Measurements from ENCODE around the gene RNF123.
"Not testable (repeated sequence)": the region's sequence is repeated elsewhere in the genome, so short reads cannot be mapped to it uniquely, and the experiment has no call there.

DNA sequence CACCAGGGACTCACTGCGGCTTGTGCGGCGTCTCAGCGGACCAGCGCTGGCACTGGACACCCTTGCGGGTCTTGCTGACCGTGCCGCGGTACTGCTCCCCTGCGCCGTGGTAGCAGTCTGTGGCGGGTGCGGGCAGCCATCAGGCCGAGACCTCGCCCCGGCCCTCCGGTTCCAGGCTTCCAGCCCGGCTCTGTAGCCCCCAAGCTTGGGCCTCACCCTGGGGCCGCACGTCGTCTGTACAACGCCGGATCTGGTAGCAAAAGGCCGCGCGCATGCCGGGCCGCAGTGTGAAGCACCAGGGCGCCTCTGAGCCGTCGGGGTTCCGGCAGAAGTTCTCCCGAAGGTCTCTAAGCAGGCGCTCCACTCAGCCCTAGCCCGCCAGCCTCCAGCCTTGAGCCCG is 3.5 kb upstream of the RNF123 start:
- not testable (repeated sequence) for TF ChIP-seq RAD21 (IDR thresholded peaks at IDR 0.05; ENCODE audit: low read length); EZH2phosphoT487 (IDR thresholded peaks at IDR 0.05; ENCODE audit: borderline replicate concordance, low read depth); GABPA (IDR thresholded peaks at IDR 0.05; ENCODE audit: low read depth); FOXJ3 (CRISPR knock-in tag; IDR thresholded peaks at IDR 0.05); EP300 (IDR thresholded peaks at IDR 0.05; ENCODE audit: borderline replicate concordance in 1 of 2, low read depth in 1 of 2, low read length in 1 of 2); FOXM1 (IDR thresholded peaks at IDR 0.05; ENCODE audit: low read depth); TAF1 (IDR thresholded peaks at IDR 0.05; ENCODE audit: borderline replicate concordance, low read depth, low read length)
- TF ChIP-seq, protein P1, sequence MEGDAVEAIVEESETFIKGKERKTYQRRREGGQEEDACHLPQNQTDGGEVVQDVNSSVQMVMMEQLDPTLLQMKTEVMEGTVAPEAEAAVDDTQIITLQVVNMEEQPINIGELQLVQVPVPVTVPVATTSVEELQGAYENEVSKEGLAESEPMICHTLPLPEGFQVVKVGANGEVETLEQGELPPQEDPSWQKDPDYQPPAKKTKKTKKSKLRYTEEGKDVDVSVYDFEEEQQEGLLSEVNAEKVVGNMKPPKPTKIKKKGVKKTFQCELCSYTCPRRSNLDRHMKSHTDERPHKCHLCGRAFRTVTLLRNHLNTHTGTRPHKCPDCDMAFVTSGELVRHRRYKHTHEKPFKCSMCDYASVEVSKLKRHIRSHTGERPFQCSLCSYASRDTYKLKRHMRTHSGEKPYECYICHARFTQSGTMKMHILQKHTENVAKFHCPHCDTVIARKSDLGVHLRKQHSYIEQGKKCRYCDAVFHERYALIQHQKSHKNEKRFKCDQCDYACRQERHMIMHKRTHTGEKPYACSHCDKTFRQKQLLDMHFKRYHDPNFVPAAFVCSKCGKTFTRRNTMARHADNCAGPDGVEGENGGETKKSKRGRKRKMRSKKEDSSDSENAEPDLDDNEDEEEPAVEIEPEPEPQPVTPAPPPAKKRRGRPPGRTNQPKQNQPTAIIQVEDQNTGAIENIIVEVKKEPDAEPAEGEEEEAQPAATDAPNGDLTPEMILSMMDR (IDR thresholded peaks at IDR 0.05), result not testable (repeated sequence)
- TF ChIP-seq, protein P2, sequence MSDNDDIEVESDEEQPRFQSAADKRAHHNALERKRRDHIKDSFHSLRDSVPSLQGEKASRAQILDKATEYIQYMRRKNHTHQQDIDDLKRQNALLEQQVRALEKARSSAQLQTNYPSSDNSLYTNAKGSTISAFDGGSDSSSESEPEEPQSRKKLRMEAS (IDR thresholded peaks at IDR 0.05; ENCODE audit: low read depth), result not testable (repeated sequence)
- TF ChIP-seq, protein P3, sequence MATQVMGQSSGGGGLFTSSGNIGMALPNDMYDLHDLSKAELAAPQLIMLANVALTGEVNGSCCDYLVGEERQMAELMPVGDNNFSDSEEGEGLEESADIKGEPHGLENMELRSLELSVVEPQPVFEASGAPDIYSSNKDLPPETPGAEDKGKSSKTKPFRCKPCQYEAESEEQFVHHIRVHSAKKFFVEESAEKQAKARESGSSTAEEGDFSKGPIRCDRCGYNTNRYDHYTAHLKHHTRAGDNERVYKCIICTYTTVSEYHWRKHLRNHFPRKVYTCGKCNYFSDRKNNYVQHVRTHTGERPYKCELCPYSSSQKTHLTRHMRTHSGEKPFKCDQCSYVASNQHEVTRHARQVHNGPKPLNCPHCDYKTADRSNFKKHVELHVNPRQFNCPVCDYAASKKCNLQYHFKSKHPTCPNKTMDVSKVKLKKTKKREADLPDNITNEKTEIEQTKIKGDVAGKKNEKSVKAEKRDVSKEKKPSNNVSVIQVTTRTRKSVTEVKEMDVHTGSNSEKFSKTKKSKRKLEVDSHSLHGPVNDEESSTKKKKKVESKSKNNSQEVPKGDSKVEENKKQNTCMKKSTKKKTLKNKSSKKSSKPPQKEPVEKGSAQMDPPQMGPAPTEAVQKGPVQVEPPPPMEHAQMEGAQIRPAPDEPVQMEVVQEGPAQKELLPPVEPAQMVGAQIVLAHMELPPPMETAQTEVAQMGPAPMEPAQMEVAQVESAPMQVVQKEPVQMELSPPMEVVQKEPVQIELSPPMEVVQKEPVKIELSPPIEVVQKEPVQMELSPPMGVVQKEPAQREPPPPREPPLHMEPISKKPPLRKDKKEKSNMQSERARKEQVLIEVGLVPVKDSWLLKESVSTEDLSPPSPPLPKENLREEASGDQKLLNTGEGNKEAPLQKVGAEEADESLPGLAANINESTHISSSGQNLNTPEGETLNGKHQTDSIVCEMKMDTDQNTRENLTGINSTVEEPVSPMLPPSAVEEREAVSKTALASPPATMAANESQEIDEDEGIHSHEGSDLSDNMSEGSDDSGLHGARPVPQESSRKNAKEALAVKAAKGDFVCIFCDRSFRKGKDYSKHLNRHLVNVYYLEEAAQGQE (IDR thresholded peaks at IDR 0.05; ENCODE audit: low read depth, low read length), result not testable (repeated sequence)
- TF ChIP-seq, protein P4, sequence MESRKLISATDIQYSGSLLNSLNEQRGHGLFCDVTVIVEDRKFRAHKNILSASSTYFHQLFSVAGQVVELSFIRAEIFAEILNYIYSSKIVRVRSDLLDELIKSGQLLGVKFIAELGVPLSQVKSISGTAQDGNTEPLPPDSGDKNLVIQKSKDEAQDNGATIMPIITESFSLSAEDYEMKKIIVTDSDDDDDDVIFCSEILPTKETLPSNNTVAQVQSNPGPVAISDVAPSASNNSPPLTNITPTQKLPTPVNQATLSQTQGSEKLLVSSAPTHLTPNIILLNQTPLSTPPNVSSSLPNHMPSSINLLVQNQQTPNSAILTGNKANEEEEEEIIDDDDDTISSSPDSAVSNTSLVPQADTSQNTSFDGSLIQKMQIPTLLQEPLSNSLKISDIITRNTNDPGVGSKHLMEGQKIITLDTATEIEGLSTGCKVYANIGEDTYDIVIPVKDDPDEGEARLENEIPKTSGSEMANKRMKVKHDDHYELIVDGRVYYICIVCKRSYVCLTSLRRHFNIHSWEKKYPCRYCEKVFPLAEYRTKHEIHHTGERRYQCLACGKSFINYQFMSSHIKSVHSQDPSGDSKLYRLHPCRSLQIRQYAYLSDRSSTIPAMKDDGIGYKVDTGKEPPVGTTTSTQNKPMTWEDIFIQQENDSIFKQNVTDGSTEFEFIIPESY (IDR thresholded peaks at IDR 0.05; ENCODE audit: borderline replicate concordance, low read depth), result not testable (repeated sequence)

Data from SK-N-SH (cell line).